GM12873 (cell line): ENCODE results near the gene STK32B.

Source experiments
- CTCF ChIP-seq: IDR thresholded peaks from 2 replicates; pipeline ENCODE4 v1.5.1; 2012; ENCODE audit warnings: low read depth, mild to moderate bottlenecking, moderate library complexity, low read length, control low read depth; ENCODE audit not compliant: insufficient read depth; ENCODE audit errors: missing control alignments

The STK32B gene

GRCh38 chr4:5391492-5391891 lies 340.2 kb downstream of the STK32B start:
- no peak for TF ChIP-seq CTCF

GRCh38 chr4:5393911-5394513 lies 342.7 kb downstream of the STK32B start:
- TF ChIP-seq CTCF = no peak

GRCh38 chr4:5395781-5396180 lies 344.5 kb downstream of the STK32B start:
- no peak for TF ChIP-seq CTCF

GRCh38 chr4:5398056-5398455 lies 346.8 kb downstream of the STK32B start:
- no peak for TF ChIP-seq CTCF

- no peak for TF ChIP-seq CTCF
Measured at GRCh38 chr4:5399124-5399523, 347.8 kb downstream of the STK32B start.

- TF ChIP-seq CTCF = peak; percentile 87
Measured at GRCh38 chr4:5399790-5400421, 348.6 kb downstream of the STK32B start.

GRCh38 chr4:5403746-5404497 lies 352.6 kb downstream of the STK32B start:
- no peak for TF ChIP-seq CTCF
